ENCODE measurements around the gene IQCK.

The IQCK gene

GRCh38 chr16:19864566-19864965 is 146.5 kb downstream of the IQCK start:
- Histone ChIP-seq H4K8ac (ENCODE audit: low read length) (no peak overlapping the region), H2AFZ (ENCODE audit: low read depth, low read length) (no peak overlapping the region), H3K4me1 (ENCODE audit: control insufficient read depth, insufficient read depth, low read depth, low read length) (peaks cover 2% of the 10 kb centered on the region), H3K9me3 (ENCODE audit: control insufficient read depth, low read length) (no peaks in the 10 kb centered on the region), H2BK12ac (ENCODE audit: low read length in 2 of 2) (no peak overlapping the region), H4K91ac (ENCODE audit: low read length) (no peak overlapping the region), H3K4me3 (ENCODE audit: insufficient read depth in 1 of 2, low read depth in 1 of 2, low read length in 2 of 2) (no peak overlapping the region), H3K14ac (ENCODE audit: low read length in 2 of 2) (no peak overlapping the region), H3K27me3 (ENCODE audit: control insufficient read depth in 1 of 2, insufficient read depth in 1 of 2, low read length in 2 of 2) (no peaks in the 10 kb centered on the region), H3K27ac (ENCODE audit: low read length, poor library complexity, severe bottlenecking) (no peak overlapping the region), H3K9ac (ENCODE audit: low read length) (no peak overlapping the region), H3K4ac (ENCODE audit: low read depth in 1 of 2, low read length in 2 of 2) (no peak overlapping the region), H2BK120ac (ENCODE audit: low read depth, low read length) (no peak overlapping the region), H3K23ac (ENCODE audit: low read length in 2 of 2) (no peak overlapping the region), H3K36me3 (ENCODE audit: control insufficient read depth in 1 of 2, insufficient read depth in 2 of 2, low read depth in 1 of 2, low read length in 2 of 2) (peaks cover 8 to 15% of the 10 kb centered on the region in 2 experiments), H3K18ac (ENCODE audit: low read depth in 1 of 2, low read length in 2 of 2) (no peak overlapping the region), H3K4me2 (ENCODE audit: low read length, poor library complexity, severe bottlenecking) (no peak overlapping the region), H2BK15ac (ENCODE audit: low read depth, poor library complexity, severe bottlenecking) (no peak overlapping the region), H2BK5ac (ENCODE audit: low read depth, low read length, poor library complexity, severe bottlenecking) (no peak overlapping the region), H2AK5ac (ENCODE audit: low read length, severe bottlenecking) (no peak overlapping the region), H3K79me1 (replicated peaks; ENCODE audit: low read length, poor library complexity, severe bottlenecking) (peaks cover 1% of the 10 kb centered on the region)
- no peak for DNase-seq
- WGBS = 96% methylated on average over 5 of the region's 5 CpGs

GRCh38 chr16:19868421-19868820 is 150.3 kb downstream of the IQCK start:
- Histone ChIP-seq H2BK12ac (ENCODE audit: low read length in 2 of 2) (no peak overlapping the region), H3K18ac (ENCODE audit: low read depth in 1 of 2, low read length in 2 of 2) (no peak overlapping the region)
- 85% methylated on average over 9 of the region's 9 CpGs for WGBS

GRCh38 chr16:19871721-19872120 is 153.7 kb downstream of the IQCK start:
- H2BK12ac ChIP-seq (ENCODE audit: low read length in 2 of 2) = no peak overlapping the region
- H2BK5ac ChIP-seq (ENCODE audit: low read depth, low read length, poor library complexity, severe bottlenecking) = no peak overlapping the region
- WGBS = 96% methylated on average over 20 of the region's 20 CpGs
- H3K9ac ChIP-seq (ENCODE audit: low read length) = no peak overlapping the region
- H3K23ac ChIP-seq (ENCODE audit: low read length in 2 of 2) = no peak overlapping the region
- H3K18ac ChIP-seq (ENCODE audit: low read depth in 1 of 2, low read length in 2 of 2) = no peak overlapping the region
- no peak for DNase-seq
- H3K4me2 ChIP-seq (ENCODE audit: low read length, poor library complexity, severe bottlenecking) = no peak overlapping the region
- no peak overlapping the region for H3K4ac ChIP-seq (ENCODE audit: low read depth in 1 of 2, low read length in 2 of 2)
- peak overlapping the region in 1 of 2 experiments; percentile 23 for H3K14ac ChIP-seq (ENCODE audit: low read length in 2 of 2)
- H3K79me1 ChIP-seq (replicated peaks; ENCODE audit: low read length, poor library complexity, severe bottlenecking) = peaks cover 6% of the 10 kb centered on the region
- peak overlapping the region; percentile 22 for H4K91ac ChIP-seq (ENCODE audit: low read length)
- no peaks in the 10 kb centered on the region for H3K27me3 ChIP-seq (ENCODE audit: control insufficient read depth in 1 of 2, insufficient read depth in 1 of 2, low read length in 2 of 2)
- H3K36me3 ChIP-seq (ENCODE audit: control insufficient read depth in 1 of 2, insufficient read depth in 2 of 2, low read depth in 1 of 2, low read length in 2 of 2) = peaks cover 13% of the 10 kb centered on the region in 2 experiments
- H4K8ac ChIP-seq (ENCODE audit: low read length) = no peak overlapping the region
- H2BK15ac ChIP-seq (ENCODE audit: low read depth, poor library complexity, severe bottlenecking) = no peak overlapping the region
- H3K27ac ChIP-seq (ENCODE audit: low read length, poor library complexity, severe bottlenecking) = no peak overlapping the region
- H3K4me1 ChIP-seq (ENCODE audit: control insufficient read depth, insufficient read depth, low read depth, low read length) = peaks cover 2% of the 10 kb centered on the region
- no peaks in the 10 kb centered on the region for H3K9me3 ChIP-seq (ENCODE audit: control insufficient read depth, low read length)
- H2AK5ac ChIP-seq (ENCODE audit: low read length, severe bottlenecking) = no peak overlapping the region
- H3K4me3 ChIP-seq (ENCODE audit: insufficient read depth in 1 of 2, low read depth in 1 of 2, low read length in 2 of 2) = no peak overlapping the region
- no peak overlapping the region for H2AFZ ChIP-seq (ENCODE audit: low read depth, low read length)
- no peak overlapping the region for H2BK120ac ChIP-seq (ENCODE audit: low read depth, low read length)

More at GRCh38 chr16:19868421-19868820, 150.3 kb downstream of the IQCK start:
- Histone ChIP-seq H3K4me3 (ENCODE audit: insufficient read depth in 1 of 2, low read depth in 1 of 2, low read length in 2 of 2) (no peak overlapping the region), H3K4ac (ENCODE audit: low read depth in 1 of 2, low read length in 2 of 2) (no peak overlapping the region), H2BK5ac (ENCODE audit: low read depth, low read length, poor library complexity, severe bottlenecking) (no peak overlapping the region), H4K91ac (ENCODE audit: low read length) (no peak overlapping the region), H3K27ac (ENCODE audit: low read length, poor library complexity, severe bottlenecking) (no peak overlapping the region), H3K9me3 (ENCODE audit: control insufficient read depth, low read length) (no peaks in the 10 kb centered on the region), H3K4me2 (ENCODE audit: low read length, poor library complexity, severe bottlenecking) (no peak overlapping the region), H3K36me3 (ENCODE audit: control insufficient read depth in 1 of 2, insufficient read depth in 2 of 2, low read depth in 1 of 2, low read length in 2 of 2) (peaks cover 13% of the 10 kb centered on the region in 2 experiments), H3K27me3 (ENCODE audit: control insufficient read depth in 1 of 2, insufficient read depth in 1 of 2, low read length in 2 of 2) (no peaks in the 10 kb centered on the region), H2BK120ac (ENCODE audit: low read depth, low read length) (no peak overlapping the region), H3K4me1 (ENCODE audit: control insufficient read depth, insufficient read depth, low read depth, low read length) (peaks cover 2% of the 10 kb centered on the region), H3K14ac (ENCODE audit: low read length in 2 of 2) (peak overlapping the region in 1 of 2 experiments; percentile 36), H2BK15ac (ENCODE audit: low read depth, poor library complexity, severe bottlenecking) (no peak overlapping the region), H2AK5ac (ENCODE audit: low read length, severe bottlenecking) (no peak overlapping the region), H2AFZ (ENCODE audit: low read depth, low read length) (no peak overlapping the region), H3K9ac (ENCODE audit: low read length) (no peak overlapping the region), H3K79me1 (replicated peaks; ENCODE audit: low read length, poor library complexity, severe bottlenecking) (no peaks in the 10 kb centered on the region), H3K23ac (ENCODE audit: low read length in 2 of 2) (no peak overlapping the region), H4K8ac (ENCODE audit: low read length) (no peak overlapping the region)
- no peak for DNase-seq

GRCh38 chr16:19872179-19872863 is 154.2 kb downstream of the IQCK start:
- H4K91ac ChIP-seq (ENCODE audit: low read length) = peak overlapping the region; percentile 22
- no peaks in the 10 kb centered on the region for H3K9me3 ChIP-seq (ENCODE audit: control insufficient read depth, low read length)
- no peak overlapping the region for H4K8ac ChIP-seq (ENCODE audit: low read length)
- DNase-seq = no peak
- H2BK15ac ChIP-seq (ENCODE audit: low read depth, poor library complexity, severe bottlenecking) = no peak overlapping the region
- H3K27ac ChIP-seq (ENCODE audit: low read length, poor library complexity, severe bottlenecking) = no peak overlapping the region
- H2BK5ac ChIP-seq (ENCODE audit: low read depth, low read length, poor library complexity, severe bottlenecking) = no peak overlapping the region
- H3K18ac ChIP-seq (ENCODE audit: low read depth in 1 of 2, low read length in 2 of 2) = no peak overlapping the region
- no peak overlapping the region for H3K9ac ChIP-seq (ENCODE audit: low read length)
- no peak overlapping the region for H3K23ac ChIP-seq (ENCODE audit: low read length in 2 of 2)
- 97% methylated on average over 33 of the region's 33 CpGs for WGBS
- peak overlapping the region in 1 of 2 experiments; percentile 23 for H3K14ac ChIP-seq (ENCODE audit: low read length in 2 of 2)
- peaks cover 13% of the 10 kb centered on the region in 2 experiments for H3K36me3 ChIP-seq (ENCODE audit: control insufficient read depth in 1 of 2, insufficient read depth in 2 of 2, low read depth in 1 of 2, low read length in 2 of 2)
- peak overlapping the region in 1 of 2 experiments; percentile 23 for H2BK12ac ChIP-seq (ENCODE audit: low read length in 2 of 2)
- H3K4me2 ChIP-seq (ENCODE audit: low read length, poor library complexity, severe bottlenecking) = no peak overlapping the region
- H3K27me3 ChIP-seq (ENCODE audit: control insufficient read depth in 1 of 2, insufficient read depth in 1 of 2, low read length in 2 of 2) = no peaks in the 10 kb centered on the region
- peaks cover 9% of the 10 kb centered on the region for H3K79me1 ChIP-seq (replicated peaks; ENCODE audit: low read length, poor library complexity, severe bottlenecking)
- no peak overlapping the region for H3K4me3 ChIP-seq (ENCODE audit: insufficient read depth in 1 of 2, low read depth in 1 of 2, low read length in 2 of 2)
- H3K4me1 ChIP-seq (ENCODE audit: control insufficient read depth, insufficient read depth, low read depth, low read length) = peaks cover 2% of the 10 kb centered on the region
- no peak overlapping the region for H3K4ac ChIP-seq (ENCODE audit: low read depth in 1 of 2, low read length in 2 of 2)
- H2AFZ ChIP-seq (ENCODE audit: low read depth, low read length) = no peak overlapping the region
- H2BK120ac ChIP-seq (ENCODE audit: low read depth, low read length) = no peak overlapping the region
- H2AK5ac ChIP-seq (ENCODE audit: low read length, severe bottlenecking) = no peak overlapping the region

Data from mesenchymal stem cell (in vitro differentiated cells and primary cell).